Kidney (tissue), 14 donors: ENCODE results near the gene AKAP11. TPM values are rescaled to one million over a fixed set of nuclear protein-coding genes. Genes with fewer than 3 reads are reported as not detected.

Experiments used
- DNase-seq, 5 donors: peaks; one replicate each; pipeline ENCODE4 v3.0.0-alpha.2; 2013 to 2020
- FAIRE-seq: peaks from 2 replicates; lab custom pipeline; 2012; peaks lifted over from hg19 to GRCh38; lab: Jason Lieb, UNC
- H3K27ac ChIP-seq, 2 donors: one replicate each; pipeline ENCODE4 v1.7.0; 2013; ENCODE audit warnings: low read depth in 2 of 2, low read length in 2 of 2, inconsistent platforms in 1 of 2
- H3K27me3 ChIP-seq: one replicate; pipeline ENCODE4 v1.7.1; 2013; ENCODE audit warnings: low read length, inconsistent platforms; ENCODE audit not compliant: control insufficient read depth, insufficient read depth
- H3K36me3 ChIP-seq, 3 donors: one replicate each; pipeline versions ENCODE4 v1.7.0 to v1.7.1; 2013; ENCODE audit warnings: low read length in 3 of 3, control low read depth in 1 of 3, inconsistent platforms in 1 of 3; ENCODE audit not compliant: insufficient read depth in 3 of 3, control insufficient read depth in 2 of 3
- H3K4me1 ChIP-seq, 3 donors: one replicate each; pipeline versions ENCODE4 v1.7.0 to v1.7.1; 2013; ENCODE audit warnings: low read length in 3 of 3, inconsistent platforms in 1 of 3, low read depth in 1 of 3; ENCODE audit not compliant: control insufficient read depth in 2 of 3, insufficient read depth in 2 of 3
- H3K4me3 ChIP-seq, 3 donors: one replicate each; pipeline versions ENCODE4 v1.7.0 to v1.8.1; 2013; ENCODE audit warnings: low read length in 3 of 3, control low read depth in 1 of 3, inconsistent platforms in 1 of 3
- H3K9ac ChIP-seq, 3 donors: one replicate each; pipeline versions ENCODE4 v1.7.0 to v1.7.1; 2013; ENCODE audit warnings: low read length in 3 of 3, control low read depth in 1 of 3, inconsistent platforms in 1 of 3
- H3K9me3 ChIP-seq, 3 donors: one replicate each; pipeline versions ENCODE4 v1.7.0 to v1.7.1; 2013; ENCODE audit warnings: low read length in 3 of 3, control low read depth in 1 of 3, inconsistent platforms in 1 of 3; ENCODE audit not compliant: control insufficient read depth in 2 of 3, insufficient read depth in 1 of 3
- CTCF ChIP-seq: IDR thresholded peaks from 3 replicates; pipeline ENCODE4 v1.5.1; 2012; ENCODE audit warnings: mild to moderate bottlenecking, moderate library complexity, borderline replicate concordance; ENCODE audit not compliant: insufficient read depth; ENCODE audit errors: extremely low read depth
- intact Hi-C: fragments of 100-400 bp; cut with DNase I; formaldehyde crosslinking; loops from one replicate; pipeline ENCODE4 v1.11.1; 2022
- polyA plus RNA-seq: library from polyadenylated mRNA; stranded (reverse); fragments of 350-450 nt; fragmentation: Illumina TruSeq; extraction: RNeasy Lipid Tissue Mini Kit (QIAGEN cat#74804); gene quantifications from one replicate; pipeline ENCODE4 v1.2.3, GENCODE V29; 2014; ENCODE audit warnings: low read depth, low replicate concordance; ENCODE audit not compliant: insufficient read depth
- total RNA-seq: library from RNA; stranded (reverse); fragmentation: NEBNext Ultra II Directional; extraction: Animal tissue kit (Norgen Biotek cat#: 25700); gene quantifications from one replicate; pipeline ENCODE4 v1.2.1, GENCODE V29; 2021
- donor health status: control.
- donor health status: control.
- donor health status: control.
- donor health status: control.
- donor health status: control.
- donor health status: DM: yes; HTN: yes; CAD: no.
- donor health status: Normal renal cell carcinoma (clear cell type).

The AKAP11 gene
- total and polyA plus RNA-seq, 2 donors from 2014 or later, result 4.9 to 35.2 TPM

GRCh38 chr13:42356184-42356575, 84.2 kb downstream of the AKAP11 start:
- H3K9me3 ChIP-seq, result no peaks in the 10 kb centered on the region
- no peak overlapping the region for H3K27ac ChIP-seq
- H3K4me3 ChIP-seq, result no peak overlapping the region
- FAIRE-seq (no peak), DNase-seq (no peak)
- H3K27me3 ChIP-seq, result no peaks in the 10 kb centered on the region
- H3K4me1 ChIP-seq, result peaks cover 0 to 2% (median 0%) of the 10 kb centered on the region in 3 donors
- H3K9ac ChIP-seq, result no peak overlapping the region
- no peaks in the 10 kb centered on the region for H3K36me3 ChIP-seq
- intact Hi-C loops, result no loop called here
- no peak for TF ChIP-seq CTCF

GRCh38 chr13:42360046-42360574, 88.2 kb downstream of the AKAP11 start:
- DNase-seq (no peak), FAIRE-seq (no peak)
- H3K36me3 ChIP-seq, result no peaks in the 10 kb centered on the region
- H3K9me3 ChIP-seq, result no peaks in the 10 kb centered on the region
- H3K9ac ChIP-seq, result no peak overlapping the region
- no peak for TF ChIP-seq CTCF
- H3K27ac ChIP-seq, result no peak overlapping the region
- no peaks in the 10 kb centered on the region for H3K27me3 ChIP-seq
- H3K4me3 ChIP-seq, result no peak overlapping the region
- H3K4me1 ChIP-seq, result no peaks in the 10 kb centered on the region
- intact Hi-C loops, result no loop called here

- H3K27me3 ChIP-seq, result no peaks in the 10 kb centered on the region
- no peaks in the 10 kb centered on the region for H3K9me3 ChIP-seq
- no peak overlapping the region for H3K27ac ChIP-seq
- no peaks in the 10 kb centered on the region for H3K36me3 ChIP-seq
- intact Hi-C loops, result no loop called here
- no peak overlapping the region for H3K9ac ChIP-seq
- no peak for TF ChIP-seq CTCF
- H3K4me3 ChIP-seq, result no peak overlapping the region
- H3K4me1 ChIP-seq, result no peaks in the 10 kb centered on the region
- DNase-seq, result peak in 1 of 5 donors; percentile 4
- no peak for FAIRE-seq
Observed at GRCh38 chr13:42361701-42362100, 89.7 kb downstream of the AKAP11 start.
